Smooth muscle cell (in vitro differentiated cells): ENCODE results near the gene WNT3A. TPM values are rescaled to one million over a fixed set of nuclear protein-coding genes. Genes with fewer than 3 reads are reported as not detected.

Experiments used
- DNase-seq: peaks from one replicate; lab custom pipeline; 2025; ENCODE audit not compliant: unreplicated experiment; lab: John Stamatoyannopoulos, UW
- H2AFZ ChIP-seq: fragments of 200-600 bp; sonication (generic); 2 replicates; pipeline ENCODE4 v1.6.0; 2016; ENCODE audit warnings: antibody characterized with exemption, low read depth, mild to moderate bottlenecking
- H3F3A ChIP-seq: fragments of 200-600 bp; sonication (generic); 2 replicates; pipeline ENCODE4 v1.6.0; 2017; ENCODE audit warnings: antibody characterized with exemption, low read depth
- H3K27ac ChIP-seq: fragments of 200-600 bp; sonication (generic); 2 replicates; pipeline ENCODE4 v1.5.1; 2016; ENCODE audit warnings: low read depth, mild to moderate bottlenecking
- H3K27me3 ChIP-seq: fragments of 200-600 bp; sonication (generic); 2 replicates; pipeline ENCODE4 v1.6.1; 2016; ENCODE audit warnings: low read depth, mild to moderate bottlenecking
- H3K36me3 ChIP-seq: fragments of 200-600 bp; sonication (generic); 2 replicates; pipeline ENCODE4 v1.5.1; 2016; ENCODE audit warnings: low read depth
- H3K4me1 ChIP-seq: fragments of 200-600 bp; sonication (generic); 2 replicates; pipeline ENCODE4 v1.5.1; 2016; ENCODE audit warnings: low read depth
- H3K4me2 ChIP-seq: fragments of 200-600 bp; sonication (generic); 2 replicates; pipeline ENCODE4 v1.6.0; 2016; ENCODE audit warnings: mild to moderate bottlenecking
- H3K4me3 ChIP-seq: fragments of 200-600 bp; sonication (generic); 2 replicates; pipeline ENCODE4 v1.5.1; 2016; ENCODE audit warnings: mild to moderate bottlenecking
- H3K79me2 ChIP-seq: fragments of 200-600 bp; sonication (generic); 2 replicates; pipeline ENCODE4 v1.6.0; 2016; ENCODE audit warnings: low read depth, mild to moderate bottlenecking
- H3K9ac ChIP-seq: fragments of 200-600 bp; sonication (generic); 2 replicates; pipeline ENCODE4 v1.6.0; 2016; ENCODE audit warnings: low read depth
- H3K9me3 ChIP-seq: fragments of 200-600 bp; sonication (generic); replicated peaks from 2 replicates; pipeline ENCODE4 v1.5.1; 2016; ENCODE audit warnings: low read depth
- H4K20me1 ChIP-seq: fragments of 200-600 bp; sonication (generic); 2 replicates; pipeline ENCODE4 v1.6.0; 2016; ENCODE audit warnings: low read depth
- WGBS: methylation state at CpG from one replicate; pipeline ENCODE4 v1.1.7; 2016; ENCODE audit warnings: low lambda C conversion rate; 5-methylcytosine and 5-hydroxymethylcytosine counted together
- polyA plus RNA-seq: library from polyadenylated mRNA; unstranded; fragments of >200 nt; fragmentation: Nextera tagmentation; extraction: Ambion mirVana; gene quantifications from 2 replicates; pipeline ENCODE4 v1.2.1, GENCODE V29; 2016
- total RNA-seq: library from RNA; depleted of rRNA; stranded (reverse); fragments of >200 nt; gene quantifications from 2 replicates; pipeline ENCODE4 v1.2.3, GENCODE V29; 2014
- TF ChIP-seq, protein P1 (sequence below): fragments of 200-600 bp; sonication (generic); IDR thresholded peaks from 2 replicates; pipeline ENCODE4 v1.5.1; 2017; ENCODE audit warnings: borderline replicate concordance, mild to moderate bottlenecking, antibody characterized with exemption; ENCODE audit not compliant: insufficient read depth, poor library complexity, severe bottlenecking

The WNT3A gene
- total and polyA plus RNA-seq, 2 experiments from 2014 or later = 0.13 TPM; not detected in 1

DNA sequence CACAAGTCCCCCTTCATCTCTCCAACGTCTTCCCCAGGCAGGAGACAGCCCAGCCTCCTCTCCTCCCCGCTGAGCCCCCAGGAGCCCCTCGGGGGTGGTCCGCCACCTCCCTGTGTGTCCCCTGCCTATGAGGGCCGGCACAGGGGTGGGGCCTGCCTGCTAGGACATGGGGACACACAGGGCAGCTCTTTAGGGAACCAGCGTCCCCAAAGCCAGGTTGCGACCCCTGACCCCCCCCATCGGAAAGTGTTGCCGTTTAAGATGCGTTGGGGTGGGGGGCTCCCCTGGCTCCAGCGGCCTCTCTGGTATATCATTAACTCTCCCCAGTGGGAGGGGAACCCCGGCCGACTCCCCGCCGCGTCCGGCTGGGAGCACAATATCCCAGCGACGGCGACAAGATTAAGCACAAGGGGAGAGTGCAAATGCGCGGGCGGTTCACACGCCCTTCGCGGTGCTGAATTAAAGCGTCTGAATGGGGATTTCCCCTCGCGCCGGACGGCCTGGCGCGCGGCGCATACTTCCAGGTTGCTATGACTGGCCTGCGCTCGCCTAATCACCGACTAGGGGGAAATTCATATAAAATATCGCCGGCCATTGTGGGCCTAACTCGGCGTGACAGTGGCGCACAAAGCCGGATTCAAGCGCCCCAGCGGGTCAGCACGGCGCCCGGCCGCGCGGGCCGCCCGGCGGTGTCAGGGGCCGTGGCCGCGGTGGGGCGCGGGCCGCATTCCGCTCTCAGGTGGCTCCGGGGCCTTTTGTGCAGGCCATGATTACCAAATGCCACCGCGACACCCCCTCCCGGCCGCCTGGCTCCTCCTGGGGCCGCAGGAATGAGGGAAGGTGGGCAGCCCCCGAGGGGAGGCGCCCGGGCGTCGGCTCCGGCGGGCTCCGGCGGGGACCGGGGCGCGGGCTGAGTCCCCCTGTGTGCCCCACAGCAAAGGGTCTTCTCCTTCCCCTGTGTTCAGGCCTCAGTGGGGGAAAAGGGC is 30.9 kb downstream of the WNT3A start:
- H3K79me2 ChIP-seq = no peaks in the 10 kb centered on the region
- H3K4me3 ChIP-seq = peak overlapping the region; percentile 39
- peak overlapping the region; percentile 81 for H3K4me2 ChIP-seq
- H3K4me1 ChIP-seq = peaks cover 15% of the 10 kb centered on the region
- no peaks in the 10 kb centered on the region for H3K36me3 ChIP-seq
- no peaks in the 10 kb centered on the region for H4K20me1 ChIP-seq
- TF ChIP-seq, protein P1, sequence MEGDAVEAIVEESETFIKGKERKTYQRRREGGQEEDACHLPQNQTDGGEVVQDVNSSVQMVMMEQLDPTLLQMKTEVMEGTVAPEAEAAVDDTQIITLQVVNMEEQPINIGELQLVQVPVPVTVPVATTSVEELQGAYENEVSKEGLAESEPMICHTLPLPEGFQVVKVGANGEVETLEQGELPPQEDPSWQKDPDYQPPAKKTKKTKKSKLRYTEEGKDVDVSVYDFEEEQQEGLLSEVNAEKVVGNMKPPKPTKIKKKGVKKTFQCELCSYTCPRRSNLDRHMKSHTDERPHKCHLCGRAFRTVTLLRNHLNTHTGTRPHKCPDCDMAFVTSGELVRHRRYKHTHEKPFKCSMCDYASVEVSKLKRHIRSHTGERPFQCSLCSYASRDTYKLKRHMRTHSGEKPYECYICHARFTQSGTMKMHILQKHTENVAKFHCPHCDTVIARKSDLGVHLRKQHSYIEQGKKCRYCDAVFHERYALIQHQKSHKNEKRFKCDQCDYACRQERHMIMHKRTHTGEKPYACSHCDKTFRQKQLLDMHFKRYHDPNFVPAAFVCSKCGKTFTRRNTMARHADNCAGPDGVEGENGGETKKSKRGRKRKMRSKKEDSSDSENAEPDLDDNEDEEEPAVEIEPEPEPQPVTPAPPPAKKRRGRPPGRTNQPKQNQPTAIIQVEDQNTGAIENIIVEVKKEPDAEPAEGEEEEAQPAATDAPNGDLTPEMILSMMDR = no peak
- H3K9me3 ChIP-seq = no peaks in the 10 kb centered on the region
- peaks cover 38% of the 10 kb centered on the region for H3K27me3 ChIP-seq
- no peak for DNase-seq
- H3K9ac ChIP-seq = no peak overlapping the region
- WGBS = 14% methylated on average over 77 of the region's 80 CpGs
- no peak overlapping the region for H3K27ac ChIP-seq
- no peaks in the 10 kb centered on the region for H3F3A ChIP-seq
- H2AFZ ChIP-seq = no peak overlapping the region

DNA sequence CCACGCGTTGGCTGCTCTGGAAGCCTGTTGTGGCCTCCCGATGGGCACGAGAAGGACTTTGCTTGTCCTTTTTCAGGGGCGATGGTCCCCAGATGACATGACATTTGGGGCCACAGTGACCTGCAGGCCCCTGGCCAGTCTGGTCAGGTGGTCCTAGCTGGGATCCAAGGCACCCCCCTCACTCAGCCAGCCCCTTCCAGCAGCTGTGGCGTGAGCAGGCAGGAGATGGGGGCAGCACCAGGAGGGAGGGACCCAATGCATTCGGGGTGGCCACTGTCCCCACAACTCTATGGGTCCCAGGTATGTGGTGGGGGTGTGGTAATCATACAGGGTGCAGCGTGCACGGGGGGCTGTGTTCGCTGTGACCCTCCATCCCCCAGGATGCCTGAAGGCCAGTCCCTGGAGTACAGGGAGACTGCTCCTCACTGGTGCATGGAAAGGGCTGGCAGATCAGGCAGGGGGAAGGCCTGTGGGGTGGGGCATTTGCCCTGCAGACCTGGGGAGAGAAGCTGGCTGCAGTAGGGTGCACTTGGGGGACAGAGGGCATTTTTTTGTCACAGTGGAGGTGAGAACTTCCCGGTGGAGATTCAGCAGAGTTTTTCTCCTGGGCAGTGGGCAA is 31.7 kb downstream of the WNT3A start:
- TF ChIP-seq, protein P1 = no peak
- 79% methylated on average over 10 of the region's 11 CpGs for WGBS

GRCh38 chr1:228039006-228039903 is 32.5 kb downstream of the WNT3A start:
- Histone ChIP-seq H3K36me3 (no peaks in the 10 kb centered on the region), H3K9ac (no peak overlapping the region), H2AFZ (no peak overlapping the region), H3K27me3 (peaks cover 44% of the 10 kb centered on the region), H3K79me2 (no peaks in the 10 kb centered on the region), H3F3A (no peaks in the 10 kb centered on the region), H3K4me2 (no peak overlapping the region), H3K9me3 (no peaks in the 10 kb centered on the region), H3K27ac (no peak overlapping the region), H4K20me1 (no peaks in the 10 kb centered on the region), H3K4me3 (no peak overlapping the region), H3K4me1 (peaks cover 15% of the 10 kb centered on the region)
- DNase-seq = no peak
- 87% methylated on average over 8 of the region's 8 CpGs for WGBS
- TF ChIP-seq, protein P1 = no peak

More for the DNA sequence above, 31.7 kb downstream of the WNT3A start:
- H3K4me1 ChIP-seq = peaks cover 15% of the 10 kb centered on the region
- no peaks in the 10 kb centered on the region for H3K36me3 ChIP-seq
- no peaks in the 10 kb centered on the region for H3K79me2 ChIP-seq
- DNase-seq = no peak
- H3K9ac ChIP-seq = no peak overlapping the region
- no peak overlapping the region for H3K27ac ChIP-seq
- H3F3A ChIP-seq = no peaks in the 10 kb centered on the region
- peaks cover 41% of the 10 kb centered on the region for H3K27me3 ChIP-seq
- peak overlapping the region; percentile 39 for H3K4me3 ChIP-seq
- no peaks in the 10 kb centered on the region for H4K20me1 ChIP-seq
- no peaks in the 10 kb centered on the region for H3K9me3 ChIP-seq
- H2AFZ ChIP-seq = no peak overlapping the region
- H3K4me2 ChIP-seq = peak overlapping the region; percentile 81
